MM.1S (cell line): Measurements from ENCODE around the gene ATXN1L.
"Not testable (repeated sequence)": the region's sequence is repeated elsewhere in the genome, so short reads cannot be mapped to it uniquely, and the experiment has no call there.

Experiments used
- DNase-seq: peaks from one replicate; pipeline ENCODE4 v3.0.0-alpha.2; 2015
- H2AFZ ChIP-seq: fragments of 300-600 bp; sonication (generic); 2 replicates; pipeline ENCODE4 v1.6.0; 2016; ENCODE audit warnings: antibody characterized with exemption, low read length
- H3F3A ChIP-seq: fragments of 300-600 bp; sonication (generic); 2 replicates; pipeline ENCODE4 v1.6.1; 2016; ENCODE audit warnings: mild to moderate bottlenecking, antibody characterized with exemption, low read length, moderate library complexity, mixed read lengths; ENCODE audit not compliant: insufficient read depth
- H3K27ac ChIP-seq: fragments of 300-600 bp; sonication (generic); 2 replicates; pipeline ENCODE4 v1.5.1; 2016; ENCODE audit warnings: mild to moderate bottlenecking, low read length
- H3K27me3 ChIP-seq: fragments of 300-600 bp; sonication (generic); replicated peaks from 2 replicates; pipeline ENCODE4 v1.6.0; 2016; ENCODE audit warnings: low read length; ENCODE audit not compliant: insufficient read depth
- H3K36me3 ChIP-seq: fragments of 300-600 bp; sonication (generic); replicated peaks from 2 replicates; pipeline ENCODE4 v1.6.1; 2016; ENCODE audit warnings: mild to moderate bottlenecking, low read length, mixed read lengths; ENCODE audit not compliant: insufficient read depth
- H3K4me1 ChIP-seq: fragments of 300-600 bp; sonication (generic); 2 replicates; pipeline ENCODE4 v1.6.1; 2016; ENCODE audit warnings: low read length, mixed read lengths
- H3K4me2 ChIP-seq: fragments of 300-600 bp; sonication (generic); 2 replicates; pipeline ENCODE4 v1.6.0; 2016; ENCODE audit warnings: low read depth, low read length
- H3K4me3 ChIP-seq: fragments of 300-600 bp; sonication (generic); 2 replicates; pipeline ENCODE4 v1.5.1; 2016; ENCODE audit warnings: low read length, mixed read lengths
- H3K79me2 ChIP-seq: fragments of 300-600 bp; sonication (generic); 2 replicates; pipeline ENCODE4 v1.6.1; 2016; ENCODE audit warnings: mixed run types, low read length, mixed read lengths
- H3K9ac ChIP-seq: fragments of 300-600 bp; sonication (generic); 2 replicates; pipeline ENCODE4 v1.6.1; 2016; ENCODE audit warnings: low read length, mixed read lengths
- H3K9me2 ChIP-seq: fragments of 300-600 bp; sonication (generic); replicated peaks from 2 replicates; pipeline ENCODE4 v1.6.1; 2016; ENCODE audit warnings: mild to moderate bottlenecking, low read length, mixed read lengths; ENCODE audit not compliant: insufficient read depth
- H3K9me3 ChIP-seq: fragments of 300-600 bp; sonication (generic); replicated peaks from 2 replicates; pipeline ENCODE4 v1.6.1; 2016; ENCODE audit warnings: mild to moderate bottlenecking, low read length, mixed read lengths; ENCODE audit not compliant: insufficient read depth
- H4K20me1 ChIP-seq: fragments of 300-600 bp; sonication (generic); 2 replicates; pipeline ENCODE4 v1.6.1; 2016; ENCODE audit warnings: mild to moderate bottlenecking, low read length, moderate library complexity, mixed read lengths; ENCODE audit not compliant: insufficient read depth
- EZH2 ChIP-seq: fragments of 300-600 bp; sonication (generic); optimal IDR thresholded peaks from 2 replicates; pipeline ENCODE3; 2017; ENCODE audit warnings: low read depth, mild to moderate bottlenecking, antibody characterized with exemption, low read length, mixed read lengths
- EZH2phosphoT487 ChIP-seq: fragments of 300-600 bp; sonication (generic); IDR thresholded peaks from 2 replicates; pipeline ENCODE4 v1.6.1; 2018; ENCODE audit warnings: antibody characterized with exemption, low read length
- TF ChIP-seq, protein P1 (sequence below): fragments of 300-600 bp; sonication (generic); IDR thresholded peaks from 2 replicates; pipeline ENCODE4 v1.5.1; 2016; ENCODE audit warnings: antibody characterized with exemption, low read length, mixed read lengths

ATXN1L gene

DNA sequence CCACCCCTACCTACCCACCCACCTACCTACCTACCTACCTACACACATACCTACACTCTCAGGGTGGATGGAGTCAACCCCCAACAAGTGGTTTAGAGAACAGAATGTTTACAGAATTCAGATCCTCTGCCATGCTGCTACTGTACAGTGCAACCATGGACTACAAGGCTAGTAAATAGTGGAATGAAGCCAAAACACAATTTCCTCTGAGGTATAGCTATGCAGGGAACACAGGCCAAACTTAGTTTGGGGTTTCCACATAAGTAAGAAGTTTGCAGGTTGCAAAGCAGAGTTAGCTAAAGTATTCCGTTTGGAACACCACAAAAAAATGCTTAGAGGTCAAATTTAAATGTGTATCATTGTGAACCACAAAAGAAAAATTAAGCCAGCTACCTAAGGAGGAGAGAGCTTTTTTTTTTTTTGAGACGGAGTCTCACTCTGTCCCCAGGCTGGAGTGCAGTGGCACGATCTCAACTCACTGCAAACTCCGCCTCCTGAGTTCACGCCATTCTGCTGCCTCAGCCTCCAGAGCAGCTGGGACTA, 34.4 kb upstream of the ATXN1L start:
- H2AFZ ChIP-seq = no peak overlapping the region
- H3K4me2 ChIP-seq = no peak overlapping the region
- no peak for DNase-seq

GRCh38 chr16:71817155-71817500, 28.6 kb upstream of the ATXN1L start:
- H3K36me3 ChIP-seq, H4K20me1 ChIP-seq, DNase-seq, H3K27me3 ChIP-seq, H3K9me3 ChIP-seq, H3K9me2 ChIP-seq, H3K4me1 ChIP-seq, H3K79me2 ChIP-seq: not testable (repeated sequence)
- H2AFZ ChIP-seq = 0 out of 2 replicates have a peak overlapping the region, but pooled peaks have one; percentile 13
- peak overlapping the region; percentile 75 for H3K4me2 ChIP-seq
- peak overlapping the region; percentile 94 for H3K27ac ChIP-seq
- H3K9ac ChIP-seq = peak overlapping the region; percentile 70
- H3K4me3 ChIP-seq = peak overlapping the region; percentile 35
- H3F3A ChIP-seq = peaks cover 28% of the 10 kb centered on the region

More for the DNA sequence above, 34.4 kb upstream of the ATXN1L start:
- Histone ChIP-seq H3F3A (peaks cover 39% of the 10 kb centered on the region), H3K4me3 (no peak overlapping the region), H3K4me1 (peaks cover 9% of the 10 kb centered on the region; the same call in 1 of the 2 replicates), H3K79me2 (peaks cover 35% of the 10 kb centered on the region), H3K27me3 (no peaks in the 10 kb centered on the region), H3K27ac (no peak overlapping the region), H4K20me1 (no peaks in the 10 kb centered on the region), H3K9ac (no peak overlapping the region), H3K9me3 (no peaks in the 10 kb centered on the region), H3K9me2 (no peaks in the 10 kb centered on the region), H3K36me3 (no peaks in the 10 kb centered on the region; the same call in 1 of the 2 replicates)
- TF ChIP-seq, protein P1, sequence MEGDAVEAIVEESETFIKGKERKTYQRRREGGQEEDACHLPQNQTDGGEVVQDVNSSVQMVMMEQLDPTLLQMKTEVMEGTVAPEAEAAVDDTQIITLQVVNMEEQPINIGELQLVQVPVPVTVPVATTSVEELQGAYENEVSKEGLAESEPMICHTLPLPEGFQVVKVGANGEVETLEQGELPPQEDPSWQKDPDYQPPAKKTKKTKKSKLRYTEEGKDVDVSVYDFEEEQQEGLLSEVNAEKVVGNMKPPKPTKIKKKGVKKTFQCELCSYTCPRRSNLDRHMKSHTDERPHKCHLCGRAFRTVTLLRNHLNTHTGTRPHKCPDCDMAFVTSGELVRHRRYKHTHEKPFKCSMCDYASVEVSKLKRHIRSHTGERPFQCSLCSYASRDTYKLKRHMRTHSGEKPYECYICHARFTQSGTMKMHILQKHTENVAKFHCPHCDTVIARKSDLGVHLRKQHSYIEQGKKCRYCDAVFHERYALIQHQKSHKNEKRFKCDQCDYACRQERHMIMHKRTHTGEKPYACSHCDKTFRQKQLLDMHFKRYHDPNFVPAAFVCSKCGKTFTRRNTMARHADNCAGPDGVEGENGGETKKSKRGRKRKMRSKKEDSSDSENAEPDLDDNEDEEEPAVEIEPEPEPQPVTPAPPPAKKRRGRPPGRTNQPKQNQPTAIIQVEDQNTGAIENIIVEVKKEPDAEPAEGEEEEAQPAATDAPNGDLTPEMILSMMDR = no peak
- TF ChIP-seq EZH2 (no peak), EZH2phosphoT487 (no peak)

GRCh38 chr16:71826533-71827017, 19.2 kb upstream of the ATXN1L start:
- Histone ChIP-seq H3K4me1 (no peaks in the 10 kb centered on the region), H3K4me3 (no peak overlapping the region), H3K9me3 (no peaks in the 10 kb centered on the region), H3F3A (no peaks in the 10 kb centered on the region), H4K20me1 (no peaks in the 10 kb centered on the region), H2AFZ (no peak overlapping the region), H3K27me3 (no peaks in the 10 kb centered on the region), H3K27ac (no peak overlapping the region), H3K36me3 (no peaks in the 10 kb centered on the region), H3K9me2 (no peaks in the 10 kb centered on the region), H3K9ac (no peak overlapping the region), H3K79me2 (no peaks in the 10 kb centered on the region), H3K4me2 (no peak overlapping the region)
- DNase-seq = no peak
- TF ChIP-seq, protein P1 = no peak
- TF ChIP-seq EZH2 = no peak
- TF ChIP-seq EZH2phosphoT487 = no peak

- no peak overlapping the region for H2AFZ ChIP-seq
- no peaks in the 10 kb centered on the region for H3K79me2 ChIP-seq
- TF ChIP-seq, protein P1 = no peak
- no peak for TF ChIP-seq EZH2
- TF ChIP-seq EZH2phosphoT487 = no peak
- no peak overlapping the region for H3K4me2 ChIP-seq
- H4K20me1 ChIP-seq = no peaks in the 10 kb centered on the region
- no peak for DNase-seq
- no peaks in the 10 kb centered on the region for H3K36me3 ChIP-seq
- H3K9me2 ChIP-seq = no peaks in the 10 kb centered on the region
- no peaks in the 10 kb centered on the region for H3K27me3 ChIP-seq
- no peaks in the 10 kb centered on the region for H3K9me3 ChIP-seq
- no peaks in the 10 kb centered on the region for H3K4me1 ChIP-seq
- H3K27ac ChIP-seq = no peak overlapping the region
- H3F3A ChIP-seq = no peaks in the 10 kb centered on the region
- H3K4me3 ChIP-seq = no peak overlapping the region
- H3K9ac ChIP-seq = no peak overlapping the region
These were observed 15.4 kb upstream of the ATXN1L start for GRCh38 chr16:71830359-71830758.

DNA sequence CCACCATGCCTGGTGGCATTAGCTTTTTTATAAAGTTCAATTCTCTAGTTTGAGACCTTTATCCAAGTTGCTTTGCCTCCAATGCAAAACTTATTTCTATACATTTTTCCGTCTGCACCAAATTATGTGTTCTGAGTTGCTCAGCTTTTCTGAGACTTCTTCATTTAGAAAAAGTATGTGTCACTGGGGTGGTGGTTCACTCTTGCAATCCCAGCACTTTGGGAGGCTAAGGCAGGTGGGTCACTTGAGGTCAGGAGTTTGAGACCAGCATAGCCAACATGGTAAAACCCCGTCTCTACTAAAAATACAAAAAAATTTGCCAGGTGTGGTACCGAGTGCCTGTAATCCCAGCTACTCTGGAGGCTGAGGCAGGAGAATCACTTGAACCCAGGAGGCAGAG, 14.1 kb upstream of the ATXN1L start:
- not testable (repeated sequence) for H3K9me3 ChIP-seq, H3F3A ChIP-seq, H3K9me2 ChIP-seq, H3K4me2 ChIP-seq, H3K9ac ChIP-seq, H3K36me3 ChIP-seq, H3K79me2 ChIP-seq, H4K20me1 ChIP-seq, H2AFZ ChIP-seq, H3K4me1 ChIP-seq, H3K4me3 ChIP-seq, H3K27ac ChIP-seq, H3K27me3 ChIP-seq, DNase-seq

GRCh38 chr16:71832112-71832511, 13.7 kb upstream of the ATXN1L start:
- not testable (repeated sequence) for H2AFZ ChIP-seq, H3K9me2 ChIP-seq, H3K9ac ChIP-seq, H3K27ac ChIP-seq, H3F3A ChIP-seq, H3K27me3 ChIP-seq, DNase-seq, H3K36me3 ChIP-seq, H4K20me1 ChIP-seq, H3K4me2 ChIP-seq, H3K9me3 ChIP-seq, H3K4me3 ChIP-seq, H3K79me2 ChIP-seq, H3K4me1 ChIP-seq
